ENCODE data around the gene ANKRD22. TPM values are rescaled to one million over a fixed set of nuclear protein-coding genes. Genes with fewer than 3 reads are reported as not detected.

ANKRD22 gene
- total and polyA plus RNA-seq, 9 of the 15 experiments (the other 6 are each of a cell fraction or from before 2014, with no cell fraction given), result not detected

DNA sequence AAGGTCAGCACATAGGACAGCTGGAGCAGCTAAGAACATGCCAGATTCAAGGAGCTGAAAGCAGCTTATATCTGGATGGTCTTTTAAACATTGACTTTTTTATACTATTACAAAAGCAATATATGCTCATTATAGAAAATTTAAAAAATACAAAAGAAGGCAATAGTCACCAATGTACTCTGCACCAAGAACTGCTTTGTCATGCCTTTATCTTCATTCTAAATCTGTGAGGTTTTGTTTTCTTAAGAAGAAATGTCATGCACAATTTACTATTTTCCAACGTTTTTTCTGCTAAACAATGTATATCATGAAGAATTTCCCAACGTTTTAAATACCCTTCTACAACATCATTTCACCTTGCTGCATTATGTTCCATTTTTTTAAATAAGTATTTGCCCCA is 46.3 kb downstream of the ANKRD22 start:
- POLR2A ChIA-PET, result interaction anchor here (0.6 to 1.3 kb wide), 2 partner anchors 9 to 18 kb away, joined by 3 to 5 read pairs; no protein-coding TSS in a partner anchor
- H2AFZ ChIP-seq (ENCODE audit: low read depth, low read length), result no peak overlapping the region
- no TSS peak for BruUV-seq (replicated peaks)
- no peaks in the 10 kb centered on the region for H4K20me1 ChIP-seq (replicated peaks; ENCODE audit: control insufficient read depth, insufficient read depth, low read length)
- intact Hi-C loops (cut with micrococcal nuclease), result no loop called here
- H3K9me1 ChIP-seq (ENCODE audit: control insufficient read depth, insufficient read depth, low read length), result no peaks in the 10 kb centered on the region
- H3K36me3 ChIP-seq (ENCODE audit: control insufficient read depth, insufficient read depth, low read length), result no peaks in the 10 kb centered on the region
- CTCF ChIA-PET (ENCODE audit: low intra/inter-chr PET ratio), result no interaction called here
- H3K27me3 ChIP-seq (ENCODE audit: control insufficient read depth in 2 of 2, insufficient read depth in 2 of 2, low read length in 2 of 2), result no peaks in the 10 kb centered on the region
- no peaks in the 10 kb centered on the region for H3K4me1 ChIP-seq (replicated peaks in 1 of 2; ENCODE audit: control insufficient read depth in 2 of 2, insufficient read depth in 2 of 2, low read length in 2 of 2)
- TF ChIP-seq PPARD (CRISPR knock-in tag; IDR thresholded peaks at IDR 0.05) (no peak), NFE2 (IDR thresholded peaks at IDR 0.05; ENCODE audit: low read depth) (peak; percentile 35; the same call in 1 of the 2 replicates)
- FAIRE-seq (no peak), ATAC-seq (no peak), DNase-seq (ENCODE audit: extremely low read depth in 1 of 4, low spot score in 3 of 4) (no peak)
- 6% methylated on average over 2 of the region's 2 CpGs for WGBS (ENCODE audit: insufficient coverage, low coverage, missing lambda C conversion rate)
- in situ Hi-C loops (cut with MboI), result no loop called here
- no peak overlapping the region for H3K9ac ChIP-seq (ENCODE audit: insufficient read depth in 1 of 2, low read depth in 2 of 2, low read length in 2 of 2)
- no peaks in the 10 kb centered on the region for H3K79me2 ChIP-seq (ENCODE audit: control insufficient read depth, insufficient read depth, low read length)
- H3K4me2 ChIP-seq (ENCODE audit: insufficient read depth, low read length), result no peak overlapping the region
- no peaks in the 10 kb centered on the region for H3K9me3 ChIP-seq (replicated peaks; ENCODE audit: control insufficient read depth, insufficient read depth, low read depth, low read length)
- H3K4me3 ChIP-seq, result no peak overlapping the region
- H3K27ac ChIP-seq (ENCODE audit: extremely low read depth, low read depth, low read length), result no peak overlapping the region

DNA sequence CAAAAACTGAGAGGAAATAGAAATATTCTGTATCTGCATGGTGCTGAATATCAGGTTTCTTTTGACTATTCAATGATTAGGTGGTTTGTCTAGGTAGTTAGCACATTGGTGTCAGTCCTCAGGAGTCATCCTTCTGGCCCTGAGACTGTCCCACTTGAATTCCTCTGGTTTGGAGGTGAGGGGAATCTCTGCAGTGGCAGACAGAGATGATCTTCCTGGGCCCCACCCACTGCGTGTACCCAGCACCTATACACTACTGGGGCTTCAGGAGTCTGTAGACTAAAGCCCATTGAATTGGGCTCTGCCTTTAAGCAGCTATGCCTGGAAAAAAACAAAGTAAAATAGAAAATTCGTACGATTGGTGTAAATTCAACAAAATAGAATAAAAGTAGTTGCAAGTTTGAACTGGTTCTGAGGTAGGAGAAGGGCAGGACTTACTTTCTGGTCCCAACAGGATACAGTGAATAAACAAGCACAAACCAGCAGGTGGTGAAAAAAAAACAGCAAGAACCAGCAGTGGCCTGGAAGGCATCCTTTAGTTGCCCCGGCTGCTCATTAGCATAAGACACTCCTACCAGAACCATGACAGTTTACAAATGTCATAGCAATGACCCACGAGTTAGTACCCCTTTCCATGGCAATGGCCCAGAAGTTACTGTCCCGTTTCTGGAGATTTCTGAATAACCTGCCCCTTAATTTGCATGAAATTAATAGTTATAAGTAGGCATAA is 47.4 kb downstream of the ANKRD22 start:
- no peaks in the 10 kb centered on the region for H3K9me1 ChIP-seq (ENCODE audit: control insufficient read depth, insufficient read depth, low read length)
- H3K4me1 ChIP-seq (replicated peaks in 1 of 2; ENCODE audit: control insufficient read depth in 2 of 2, insufficient read depth in 2 of 2, low read length in 2 of 2), result no peaks in the 10 kb centered on the region
- H3K27me3 ChIP-seq (ENCODE audit: control insufficient read depth in 2 of 2, insufficient read depth in 2 of 2, low read length in 2 of 2), result no peaks in the 10 kb centered on the region
- H3K27ac ChIP-seq (ENCODE audit: extremely low read depth, low read depth, low read length), result no peak overlapping the region
- ChIA-PET CTCF (ENCODE audit: low intra/inter-chr PET ratio) (no interaction called here), POLR2A (interaction anchor here (1.3 kb wide), 1 partner anchor 17 kb away, joined by 3 read pairs; no protein-coding TSS in a partner anchor)
- DNase-seq (ENCODE audit: extremely low read depth in 1 of 4, low spot score in 3 of 4) (no peak), FAIRE-seq (no peak), ATAC-seq (no peak)
- H3K9me3 ChIP-seq (replicated peaks; ENCODE audit: control insufficient read depth, insufficient read depth, low read depth, low read length), result no peaks in the 10 kb centered on the region
- H3K79me2 ChIP-seq (ENCODE audit: control insufficient read depth, insufficient read depth, low read length), result no peaks in the 10 kb centered on the region
- no peak overlapping the region for H3K9ac ChIP-seq (ENCODE audit: insufficient read depth in 1 of 2, low read depth in 2 of 2, low read length in 2 of 2)
- 1% methylated on average over 6 of the region's 6 CpGs for WGBS (ENCODE audit: insufficient coverage, low coverage, missing lambda C conversion rate)
- H3K4me3 ChIP-seq, result no peak overlapping the region
- H4K20me1 ChIP-seq (replicated peaks; ENCODE audit: control insufficient read depth, insufficient read depth, low read length), result no peaks in the 10 kb centered on the region
- no TSS peak for BruUV-seq (replicated peaks)
- no peak overlapping the region for H3K4me2 ChIP-seq (ENCODE audit: insufficient read depth, low read length)
- in situ Hi-C loops (cut with MboI), result no loop called here
- intact Hi-C loops (cut with micrococcal nuclease), result no loop called here
- no peak overlapping the region for H2AFZ ChIP-seq (ENCODE audit: low read depth, low read length)
- no peaks in the 10 kb centered on the region for H3K36me3 ChIP-seq (ENCODE audit: control insufficient read depth, insufficient read depth, low read length)
- TF ChIP-seq, protein P1, sequence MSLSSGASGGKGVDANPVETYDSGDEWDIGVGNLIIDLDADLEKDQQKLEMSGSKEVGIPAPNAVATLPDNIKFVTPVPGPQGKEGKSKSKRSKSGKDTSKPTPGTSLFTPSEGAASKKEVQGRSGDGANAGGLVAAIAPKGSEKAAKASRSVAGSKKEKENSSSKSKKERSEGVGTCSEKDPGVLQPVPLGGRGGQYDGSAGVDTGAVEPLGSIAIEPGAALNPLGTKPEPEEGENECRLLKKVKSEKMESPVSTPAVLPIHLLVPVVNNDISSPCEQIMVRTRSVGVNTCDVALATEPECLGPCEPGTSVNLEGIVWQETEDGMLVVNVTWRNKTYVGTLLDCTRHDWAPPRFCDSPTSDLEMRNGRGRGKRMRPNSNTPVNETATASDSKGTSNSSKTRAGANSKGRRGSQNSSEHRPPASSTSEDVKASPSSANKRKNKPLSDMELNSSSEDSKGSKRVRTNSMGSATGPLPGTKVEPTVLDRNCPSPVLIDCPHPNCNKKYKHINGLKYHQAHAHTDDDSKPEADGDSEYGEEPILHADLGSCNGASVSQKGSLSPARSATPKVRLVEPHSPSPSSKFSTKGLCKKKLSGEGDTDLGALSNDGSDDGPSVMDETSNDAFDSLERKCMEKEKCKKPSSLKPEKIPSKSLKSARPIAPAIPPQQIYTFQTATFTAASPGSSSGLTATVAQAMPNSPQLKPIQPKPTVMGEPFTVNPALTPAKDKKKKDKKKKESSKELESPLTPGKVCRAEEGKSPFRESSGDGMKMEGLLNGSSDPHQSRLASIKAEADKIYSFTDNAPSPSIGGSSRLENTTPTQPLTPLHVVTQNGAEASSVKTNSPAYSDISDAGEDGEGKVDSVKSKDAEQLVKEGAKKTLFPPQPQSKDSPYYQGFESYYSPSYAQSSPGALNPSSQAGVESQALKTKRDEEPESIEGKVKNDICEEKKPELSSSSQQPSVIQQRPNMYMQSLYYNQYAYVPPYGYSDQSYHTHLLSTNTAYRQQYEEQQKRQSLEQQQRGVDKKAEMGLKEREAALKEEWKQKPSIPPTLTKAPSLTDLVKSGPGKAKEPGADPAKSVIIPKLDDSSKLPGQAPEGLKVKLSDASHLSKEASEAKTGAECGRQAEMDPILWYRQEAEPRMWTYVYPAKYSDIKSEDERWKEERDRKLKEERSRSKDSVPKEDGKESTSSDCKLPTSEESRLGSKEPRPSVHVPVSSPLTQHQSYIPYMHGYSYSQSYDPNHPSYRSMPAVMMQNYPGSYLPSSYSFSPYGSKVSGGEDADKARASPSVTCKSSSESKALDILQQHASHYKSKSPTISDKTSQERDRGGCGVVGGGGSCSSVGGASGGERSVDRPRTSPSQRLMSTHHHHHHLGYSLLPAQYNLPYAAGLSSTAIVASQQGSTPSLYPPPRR (CRISPR knock-in tag; IDR thresholded peaks at IDR 0.05; ENCODE audit: borderline replicate concordance), result no peak
- TF ChIP-seq, protein P2, sequence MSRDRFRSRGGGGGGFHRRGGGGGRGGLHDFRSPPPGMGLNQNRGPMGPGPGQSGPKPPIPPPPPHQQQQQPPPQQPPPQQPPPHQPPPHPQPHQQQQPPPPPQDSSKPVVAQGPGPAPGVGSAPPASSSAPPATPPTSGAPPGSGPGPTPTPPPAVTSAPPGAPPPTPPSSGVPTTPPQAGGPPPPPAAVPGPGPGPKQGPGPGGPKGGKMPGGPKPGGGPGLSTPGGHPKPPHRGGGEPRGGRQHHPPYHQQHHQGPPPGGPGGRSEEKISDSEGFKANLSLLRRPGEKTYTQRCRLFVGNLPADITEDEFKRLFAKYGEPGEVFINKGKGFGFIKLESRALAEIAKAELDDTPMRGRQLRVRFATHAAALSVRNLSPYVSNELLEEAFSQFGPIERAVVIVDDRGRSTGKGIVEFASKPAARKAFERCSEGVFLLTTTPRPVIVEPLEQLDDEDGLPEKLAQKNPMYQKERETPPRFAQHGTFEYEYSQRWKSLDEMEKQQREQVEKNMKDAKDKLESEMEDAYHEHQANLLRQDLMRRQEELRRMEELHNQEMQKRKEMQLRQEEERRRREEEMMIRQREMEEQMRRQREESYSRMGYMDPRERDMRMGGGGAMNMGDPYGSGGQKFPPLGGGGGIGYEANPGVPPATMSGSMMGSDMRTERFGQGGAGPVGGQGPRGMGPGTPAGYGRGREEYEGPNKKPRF (IDR thresholded peaks at IDR 0.05; ENCODE audit: low read depth, low read length), result no peak
- no peak for TF ChIP-seq NFE2L1 (tag; IDR thresholded peaks at IDR 0.05; ENCODE audit: borderline replicate concordance, low read depth)
- no peak for TF ChIP-seq PCBP1 (IDR thresholded peaks at IDR 0.05; ENCODE audit: low read depth, low read length, poor library complexity, severe bottlenecking)
- no peak for TF ChIP-seq CHD1 (IDR thresholded peaks at IDR 0.05; ENCODE audit: low read length)

Measured in K562 (cell line).